Measurements from ENCODE around the gene CDH13.

The CDH13 gene

GRCh38 chr16:83669456-83669855 lies 1042.7 kb downstream of the CDH13 start:
- TF ChIP-seq, protein P1, sequence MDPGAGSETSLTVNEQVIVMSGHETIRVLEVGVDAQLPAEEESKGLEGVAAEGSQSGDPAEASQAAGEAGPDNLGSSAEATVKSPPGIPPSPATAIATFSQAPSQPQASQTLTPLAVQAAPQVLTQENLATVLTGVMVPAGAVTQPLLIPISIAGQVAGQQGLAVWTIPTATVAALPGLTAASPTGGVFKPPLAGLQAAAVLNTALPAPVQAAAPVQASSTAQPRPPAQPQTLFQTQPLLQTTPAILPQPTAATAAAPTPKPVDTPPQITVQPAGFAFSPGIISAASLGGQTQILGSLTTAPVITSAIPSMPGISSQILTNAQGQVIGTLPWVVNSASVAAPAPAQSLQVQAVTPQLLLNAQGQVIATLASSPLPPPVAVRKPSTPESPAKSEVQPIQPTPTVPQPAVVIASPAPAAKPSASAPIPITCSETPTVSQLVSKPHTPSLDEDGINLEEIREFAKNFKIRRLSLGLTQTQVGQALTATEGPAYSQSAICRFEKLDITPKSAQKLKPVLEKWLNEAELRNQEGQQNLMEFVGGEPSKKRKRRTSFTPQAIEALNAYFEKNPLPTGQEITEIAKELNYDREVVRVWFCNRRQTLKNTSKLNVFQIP (CRISPR knock-in tag; IDR thresholded peaks at IDR 0.05; ENCODE audit: borderline replicate concordance, low read depth): no peak
- TF ChIP-seq ZC3H10 (CRISPR knock-in tag; IDR thresholded peaks at IDR 0.05) (no peak), ZNF8 (CRISPR knock-in tag; IDR thresholded peaks at IDR 0.05) (no peak)
- ATAC-seq: no peak

DNA sequence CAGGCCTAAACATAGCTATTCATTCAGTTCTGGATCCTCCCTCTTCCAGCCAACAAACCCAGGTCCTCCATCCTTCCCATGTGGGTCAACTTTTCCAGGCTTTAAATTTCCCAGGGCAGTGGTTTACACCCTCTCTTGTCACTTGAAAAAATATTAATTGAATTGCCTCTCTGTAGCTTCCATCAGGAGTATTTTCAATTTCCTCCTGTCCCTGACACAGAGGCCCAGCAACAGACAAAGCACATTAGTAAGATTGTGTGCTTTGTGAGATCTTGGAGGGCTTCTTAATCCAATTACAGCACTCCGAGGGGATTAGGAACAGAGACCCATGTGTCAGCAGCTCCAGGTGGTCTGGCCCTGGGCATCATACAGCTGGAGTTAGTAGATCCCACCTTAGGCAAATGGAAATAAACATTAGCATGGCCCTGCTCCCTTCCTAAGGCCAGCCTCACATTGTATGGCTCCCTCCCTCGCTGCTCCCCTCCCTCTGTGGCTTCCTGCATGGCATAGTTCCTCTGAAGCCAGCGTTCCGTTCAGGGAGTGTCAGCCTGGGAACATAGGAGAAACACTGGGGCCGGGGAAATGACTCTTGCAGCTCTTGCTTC lies 1048.3 kb downstream of the CDH13 start:
- TF ChIP-seq ARNTL (CRISPR knock-in tag; IDR thresholded peaks at IDR 0.05; ENCODE audit: borderline replicate concordance, low read depth): no peak
- TF ChIP-seq ZNF8 (CRISPR knock-in tag; IDR thresholded peaks at IDR 0.05): no peak
- TF ChIP-seq ESRRG (CRISPR knock-in tag; IDR thresholded peaks at IDR 0.05): no peak
- no peak for TF ChIP-seq TOX (CRISPR knock-in tag; IDR thresholded peaks at IDR 0.05; ENCODE audit: borderline replicate concordance)
- TF ChIP-seq ISL1 (CRISPR knock-in tag; IDR thresholded peaks at IDR 0.05): no peak
- TF ChIP-seq, protein P2, sequence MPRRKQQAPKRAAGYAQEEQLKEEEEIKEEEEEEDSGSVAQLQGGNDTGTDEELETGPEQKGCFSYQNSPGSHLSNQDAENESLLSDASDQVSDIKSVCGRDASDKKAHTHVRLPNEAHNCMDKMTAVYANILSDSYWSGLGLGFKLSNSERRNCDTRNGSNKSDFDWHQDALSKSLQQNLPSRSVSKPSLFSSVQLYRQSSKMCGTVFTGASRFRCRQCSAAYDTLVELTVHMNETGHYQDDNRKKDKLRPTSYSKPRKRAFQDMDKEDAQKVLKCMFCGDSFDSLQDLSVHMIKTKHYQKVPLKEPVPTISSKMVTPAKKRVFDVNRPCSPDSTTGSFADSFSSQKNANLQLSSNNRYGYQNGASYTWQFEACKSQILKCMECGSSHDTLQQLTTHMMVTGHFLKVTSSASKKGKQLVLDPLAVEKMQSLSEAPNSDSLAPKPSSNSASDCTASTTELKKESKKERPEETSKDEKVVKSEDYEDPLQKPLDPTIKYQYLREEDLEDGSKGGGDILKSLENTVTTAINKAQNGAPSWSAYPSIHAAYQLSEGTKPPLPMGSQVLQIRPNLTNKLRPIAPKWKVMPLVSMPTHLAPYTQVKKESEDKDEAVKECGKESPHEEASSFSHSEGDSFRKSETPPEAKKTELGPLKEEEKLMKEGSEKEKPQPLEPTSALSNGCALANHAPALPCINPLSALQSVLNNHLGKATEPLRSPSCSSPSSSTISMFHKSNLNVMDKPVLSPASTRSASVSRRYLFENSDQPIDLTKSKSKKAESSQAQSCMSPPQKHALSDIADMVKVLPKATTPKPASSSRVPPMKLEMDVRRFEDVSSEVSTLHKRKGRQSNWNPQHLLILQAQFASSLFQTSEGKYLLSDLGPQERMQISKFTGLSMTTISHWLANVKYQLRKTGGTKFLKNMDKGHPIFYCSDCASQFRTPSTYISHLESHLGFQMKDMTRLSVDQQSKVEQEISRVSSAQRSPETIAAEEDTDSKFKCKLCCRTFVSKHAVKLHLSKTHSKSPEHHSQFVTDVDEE (CRISPR knock-in tag; IDR thresholded peaks at IDR 0.05): no peak
- TF ChIP-seq ZC3H10 (CRISPR knock-in tag; IDR thresholded peaks at IDR 0.05): no peak
- no peak for TF ChIP-seq GLIS3 (CRISPR knock-in tag; IDR thresholded peaks at IDR 0.05)
- no peak for TF ChIP-seq PPARA (CRISPR knock-in tag; IDR thresholded peaks at IDR 0.05; ENCODE audit: borderline replicate concordance)
- TF ChIP-seq BACH2 (CRISPR knock-in tag; IDR thresholded peaks at IDR 0.05; ENCODE audit: borderline replicate concordance): no peak
- no peak for TF ChIP-seq ZFP30 (CRISPR knock-in tag; IDR thresholded peaks at IDR 0.05)
- TF ChIP-seq, protein P1 (CRISPR knock-in tag; IDR thresholded peaks at IDR 0.05; ENCODE audit: borderline replicate concordance, low read depth): no peak
- no peak for TF ChIP-seq SNAI2 (CRISPR knock-in tag; IDR thresholded peaks at IDR 0.05)
- no peak for TF ChIP-seq ZNF70 (CRISPR knock-in tag; IDR thresholded peaks at IDR 0.05)
- TF ChIP-seq, protein P3, sequence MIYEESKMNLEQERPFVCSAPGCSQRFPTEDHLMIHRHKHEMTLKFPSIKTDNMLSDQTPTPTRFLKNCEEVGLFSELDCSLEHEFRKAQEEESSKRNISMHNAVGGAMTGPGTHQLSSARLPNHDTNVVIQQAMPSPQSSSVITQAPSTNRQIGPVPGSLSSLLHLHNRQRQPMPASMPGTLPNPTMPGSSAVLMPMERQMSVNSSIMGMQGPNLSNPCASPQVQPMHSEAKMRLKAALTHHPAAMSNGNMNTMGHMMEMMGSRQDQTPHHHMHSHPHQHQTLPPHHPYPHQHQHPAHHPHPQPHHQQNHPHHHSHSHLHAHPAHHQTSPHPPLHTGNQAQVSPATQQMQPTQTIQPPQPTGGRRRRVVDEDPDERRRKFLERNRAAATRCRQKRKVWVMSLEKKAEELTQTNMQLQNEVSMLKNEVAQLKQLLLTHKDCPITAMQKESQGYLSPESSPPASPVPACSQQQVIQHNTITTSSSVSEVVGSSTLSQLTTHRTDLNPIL (CRISPR knock-in tag; IDR thresholded peaks at IDR 0.05; ENCODE audit: low read depth): no peak
- no peak for ATAC-seq

- TF ChIP-seq ARNTL (CRISPR knock-in tag; IDR thresholded peaks at IDR 0.05; ENCODE audit: borderline replicate concordance, low read depth) (no peak), TCF4 (CRISPR knock-in tag; IDR thresholded peaks at IDR 0.05; ENCODE audit: borderline replicate concordance) (no peak), OSR1 (CRISPR knock-in tag; IDR thresholded peaks at IDR 0.05) (no peak), ESRRG (CRISPR knock-in tag; IDR thresholded peaks at IDR 0.05) (no peak), SNAI2 (CRISPR knock-in tag; IDR thresholded peaks at IDR 0.05) (no peak), ZFP3 (CRISPR knock-in tag; IDR thresholded peaks at IDR 0.05) (no peak), PATZ1 (CRISPR knock-in tag; IDR thresholded peaks at IDR 0.05; ENCODE audit: borderline replicate concordance) (no peak), GLIS3 (CRISPR knock-in tag; IDR thresholded peaks at IDR 0.05) (no peak), RARB (CRISPR knock-in tag; IDR thresholded peaks at IDR 0.05) (no peak), ZNF8 (CRISPR knock-in tag; IDR thresholded peaks at IDR 0.05) (no peak), ZNF565 (CRISPR knock-in tag; conservative IDR thresholded peaks at IDR 0.05; ENCODE audit: low read depth) (no peak), BACH2 (CRISPR knock-in tag; IDR thresholded peaks at IDR 0.05; ENCODE audit: borderline replicate concordance) (no peak)
- TF ChIP-seq, protein P3 (CRISPR knock-in tag; IDR thresholded peaks at IDR 0.05; ENCODE audit: low read depth): no peak
- TF ChIP-seq, protein P4, sequence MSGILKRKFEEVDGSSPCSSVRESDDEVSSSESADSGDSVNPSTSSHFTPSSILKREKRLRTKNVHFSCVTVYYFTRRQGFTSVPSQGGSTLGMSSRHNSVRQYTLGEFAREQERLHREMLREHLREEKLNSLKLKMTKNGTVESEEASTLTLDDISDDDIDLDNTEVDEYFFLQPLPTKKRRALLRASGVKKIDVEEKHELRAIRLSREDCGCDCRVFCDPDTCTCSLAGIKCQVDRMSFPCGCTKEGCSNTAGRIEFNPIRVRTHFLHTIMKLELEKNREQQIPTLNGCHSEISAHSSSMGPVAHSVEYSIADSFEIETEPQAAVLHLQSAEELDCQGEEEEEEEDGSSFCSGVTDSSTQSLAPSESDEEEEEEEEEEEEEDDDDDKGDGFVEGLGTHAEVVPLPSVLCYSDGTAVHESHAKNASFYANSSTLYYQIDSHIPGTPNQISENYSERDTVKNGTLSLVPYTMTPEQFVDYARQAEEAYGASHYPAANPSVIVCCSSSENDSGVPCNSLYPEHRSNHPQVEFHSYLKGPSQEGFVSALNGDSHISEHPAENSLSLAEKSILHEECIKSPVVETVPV (CRISPR knock-in tag; IDR thresholded peaks at IDR 0.05): no peak
- ATAC-seq: no peak
These were observed 1049.3 kb downstream of the CDH13 start for GRCh38 chr16:83676086-83676485.

Data from SK-N-SH treated with all-trans-retinoic acid at 6 μM for 48 hours (cell line).